Ectodermal cell (in vitro differentiated cells): ENCODE data around the gene E2F1. TPM values are rescaled to one million over a fixed set of nuclear protein-coding genes. Genes with fewer than 3 reads are reported as not detected.
A peak's percentile ranks its signal among the peaks of the same experiment; 100 is the strongest.

Experiments used
- H3K27ac ChIP-seq: 2 replicates; pipeline ENCODE4 v1.7.0; 2013; ENCODE audit warnings: mild to moderate bottlenecking, low read depth, low read length; ENCODE audit not compliant: insufficient read depth, poor library complexity, severe bottlenecking
- H3K27me3 ChIP-seq: 2 replicates; pipeline ENCODE4 v1.7.0; 2013; ENCODE audit warnings: mild to moderate bottlenecking, low read length; ENCODE audit not compliant: insufficient read depth, control insufficient read depth, poor library complexity, severe bottlenecking
- H3K36me3 ChIP-seq: one replicate; pipeline ENCODE4 v1.7.0; 2013; ENCODE audit warnings: low read length; ENCODE audit not compliant: control insufficient read depth, insufficient read depth
- H3K4me1 ChIP-seq: one replicate; pipeline ENCODE4 v1.7.0; 2013; ENCODE audit warnings: low read length; ENCODE audit not compliant: control insufficient read depth, insufficient read depth
- H3K4me3 ChIP-seq: 2 replicates; pipeline ENCODE4 v1.7.0; 2013; ENCODE audit warnings: low read depth, low read length, control low read depth; ENCODE audit not compliant: insufficient read depth
- H3K9me3 ChIP-seq: 2 replicates; pipeline ENCODE4 v1.7.0; 2013; ENCODE audit warnings: mild to moderate bottlenecking, low read length, moderate library complexity; ENCODE audit not compliant: control insufficient read depth
- WGBS, 2 experiments: methylation state at CpG; one replicate each; pipeline ENCODE4 v1.1.7; 2013; ENCODE audit warnings: missing lambda C conversion rate in 2 of 2; 5-methylcytosine and 5-hydroxymethylcytosine counted together
- polyA plus RNA-seq, 4 experiments: library from polyadenylated mRNA; stranded (reverse); fragments of 50-300 nt; gene quantifications; one replicate each; pipeline ENCODE4 v1.2.3, GENCODE V29; 2013

E2F1 gene, protein sequence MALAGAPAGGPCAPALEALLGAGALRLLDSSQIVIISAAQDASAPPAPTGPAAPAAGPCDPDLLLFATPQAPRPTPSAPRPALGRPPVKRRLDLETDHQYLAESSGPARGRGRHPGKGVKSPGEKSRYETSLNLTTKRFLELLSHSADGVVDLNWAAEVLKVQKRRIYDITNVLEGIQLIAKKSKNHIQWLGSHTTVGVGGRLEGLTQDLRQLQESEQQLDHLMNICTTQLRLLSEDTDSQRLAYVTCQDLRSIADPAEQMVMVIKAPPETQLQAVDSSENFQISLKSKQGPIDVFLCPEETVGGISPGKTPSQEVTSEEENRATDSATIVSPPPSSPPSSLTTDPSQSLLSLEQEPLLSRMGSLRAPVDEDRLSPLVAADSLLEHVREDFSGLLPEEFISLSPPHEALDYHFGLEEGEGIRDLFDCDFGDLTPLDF
- polyA plus RNA-seq (2013, experiment 1 of 4) = 32.8 TPM
- polyA plus RNA-seq (2013, experiment 2 of 4) = 37.6 TPM
- 26.5 TPM for polyA plus RNA-seq (2013, experiment 3 of 4)
- polyA plus RNA-seq (2013, experiment 4 of 4) = 27.6 TPM

GRCh38 chr20:33686100-33686983 lies at the start of gene E2F1:
E2F1 (minus strand) TSS chr20:33686385; CDS start chr20:33686264, 121 bp downstream.
- Histone ChIP-seq H3K27ac (peak within 1 kb of the TSS; percentile 65), H3K27me3 (no peaks in the 10 kb centered on the region), H3K36me3 (no peaks in the 10 kb centered on the region), H3K4me1 (peaks cover 10% of the 10 kb centered on the region), H3K4me3 (peak within 1 kb of the TSS; percentile 66), H3K9me3 (no peaks in the 10 kb centered on the region)
- 3% methylated on average over 101 of the region's 101 CpGs for WGBS, 2 experiments

GRCh38 chr20:33733654-33734576 lies 47.7 kb upstream of the E2F1 start:
- H3K27me3 ChIP-seq = no peaks in the 10 kb centered on the region
- 73 to 76% methylated on average over 6 of the region's 6 CpGs for WGBS, 2 experiments
- no peak overlapping the region for H3K4me3 ChIP-seq
- peak overlapping the region; percentile 16 for H3K27ac ChIP-seq
- H3K9me3 ChIP-seq = no peaks in the 10 kb centered on the region
- H3K36me3 ChIP-seq = no peaks in the 10 kb centered on the region
- peaks cover 4% of the 10 kb centered on the region for H3K4me1 ChIP-seq

DNA sequence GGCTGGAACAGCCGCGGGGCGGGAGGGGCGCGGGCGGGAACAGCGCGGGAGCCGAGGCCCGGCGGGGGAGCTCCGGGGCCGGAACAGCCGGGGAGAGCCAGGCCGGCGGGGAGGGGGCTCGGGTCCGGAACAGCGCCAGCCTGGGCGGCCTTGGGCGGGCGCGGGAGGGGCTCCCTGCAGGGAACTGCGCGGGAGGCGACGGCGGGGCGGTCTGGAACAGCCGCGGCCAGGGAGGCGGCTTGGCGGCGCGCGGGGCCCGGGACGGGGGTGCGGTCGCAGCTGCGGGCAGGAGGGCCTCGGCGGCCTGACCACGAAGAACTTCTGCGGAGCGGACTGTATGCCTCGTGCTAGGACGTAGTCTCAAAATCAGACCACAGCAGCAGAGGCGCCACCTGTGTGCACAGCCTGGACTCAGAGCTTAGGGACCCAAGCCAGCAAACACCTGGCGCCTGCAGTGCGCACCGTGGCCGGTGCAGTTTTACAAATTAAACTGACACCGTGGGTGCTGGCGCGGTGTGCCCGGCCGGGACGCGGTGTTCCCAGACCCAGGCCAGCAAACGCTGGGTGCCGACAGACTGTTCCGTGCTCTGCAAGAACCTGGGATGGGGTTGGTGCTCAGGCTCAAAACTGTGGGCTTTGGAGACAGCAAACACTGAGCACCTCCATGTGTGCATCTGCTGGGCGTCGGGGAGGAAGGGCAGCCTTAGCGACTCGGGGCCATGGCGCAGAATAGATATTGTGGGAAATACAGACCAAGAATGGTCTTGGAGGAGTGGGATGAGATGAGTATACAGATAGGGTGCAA lies 46.2 kb upstream of the E2F1 start:
- Histone ChIP-seq H3K36me3 (no peaks in the 10 kb centered on the region), H3K27ac (peak overlapping the region; percentile 74), H3K4me3 (peak overlapping the region; percentile 44), H3K9me3 (no peaks in the 10 kb centered on the region), H3K27me3 (no peaks in the 10 kb centered on the region), H3K4me1 (peaks cover 4% of the 10 kb centered on the region)
- 7% methylated on average over 68 of the region's 68 CpGs for WGBS, 2 experiments

- no peaks in the 10 kb centered on the region for H3K9me3 ChIP-seq
- no peaks in the 10 kb centered on the region for H3K36me3 ChIP-seq
- H3K4me3 ChIP-seq = peak within 1 kb of the TSS; percentile 44
- H3K27ac ChIP-seq = peak within 1 kb of the TSS; percentile 74
- H3K27me3 ChIP-seq = no peaks in the 10 kb centered on the region
- WGBS, 2 experiments = 7% methylated on average over 57 of the region's 57 CpGs
- peaks cover 4% of the 10 kb centered on the region for H3K4me1 ChIP-seq
These were observed 45.5 kb upstream of the E2F1 start, which contains the start of gene ZNF341 for GRCh38 chr20:33731693-33732165. ZNF341 (plus strand) TSS chr20:33731996; CDS start chr20:33732022, 26 bp downstream.

DNA sequence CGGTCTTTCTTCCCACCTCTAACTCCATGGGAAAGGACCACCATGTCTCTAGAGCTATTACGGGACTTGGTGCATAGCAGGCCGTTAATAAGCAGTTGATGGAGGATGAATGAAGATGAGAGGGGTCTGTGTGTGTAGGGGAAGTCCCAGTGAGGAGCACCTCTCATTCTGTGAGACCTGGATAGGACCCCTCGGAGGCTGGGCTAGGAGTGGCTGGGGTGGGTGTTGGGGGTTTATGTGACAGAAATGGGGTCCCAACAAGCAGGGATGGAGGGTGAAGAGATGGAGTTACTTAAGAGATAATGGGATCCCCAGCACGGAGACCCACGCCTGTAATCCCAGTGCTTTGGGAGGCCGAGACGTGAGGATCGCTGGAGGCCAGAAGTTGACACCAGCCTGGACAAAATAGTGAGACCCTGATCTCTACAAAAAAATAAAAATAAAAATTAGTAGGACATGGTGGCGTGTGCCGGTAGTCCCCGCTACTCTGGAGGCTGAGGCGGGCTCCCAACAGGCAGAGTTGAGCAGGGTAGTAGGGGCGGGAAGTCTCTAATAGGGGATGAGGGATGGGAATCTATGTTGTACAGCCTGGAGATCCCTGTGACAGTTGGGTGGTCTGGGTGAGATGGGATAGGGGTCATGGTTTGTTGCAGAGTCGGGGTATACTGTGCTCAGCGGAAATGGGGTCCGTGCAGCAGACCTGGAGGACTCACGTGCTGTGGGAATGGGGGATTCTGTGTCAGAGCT lies 44.9 kb upstream of the E2F1 start:
- Histone ChIP-seq H3K4me3 (peak overlapping the region; percentile 22), H3K27me3 (no peaks in the 10 kb centered on the region), H3K9me3 (no peaks in the 10 kb centered on the region), H3K36me3 (no peaks in the 10 kb centered on the region), H3K27ac (no peak overlapping the region), H3K4me1 (peaks cover 4% of the 10 kb centered on the region)
- WGBS, 2 experiments = 85% methylated on average over 18 of the region's 18 CpGs

GRCh38 chr20:33729101-33729500 lies 42.9 kb upstream of the E2F1 start:
- H3K27ac ChIP-seq = no peak overlapping the region
- H3K4me1 ChIP-seq = peaks cover 1% of the 10 kb centered on the region
- H3K4me3 ChIP-seq = no peak overlapping the region
- H3K36me3 ChIP-seq = no peaks in the 10 kb centered on the region
- no peaks in the 10 kb centered on the region for H3K27me3 ChIP-seq
- 85 to 89% methylated on average over 3 to 4 of the region's 4 CpGs for WGBS, 2 experiments
- H3K9me3 ChIP-seq = no peaks in the 10 kb centered on the region

GRCh38 chr20:33728463-33728862 lies 42.3 kb upstream of the E2F1 start:
- Histone ChIP-seq H3K9me3 (no peaks in the 10 kb centered on the region), H3K4me1 (no peaks in the 10 kb centered on the region), H3K27ac (no peak overlapping the region), H3K27me3 (no peaks in the 10 kb centered on the region), H3K4me3 (no peak overlapping the region), H3K36me3 (no peaks in the 10 kb centered on the region)
- WGBS, 2 experiments = 93 to 94% methylated on average over 2 of the region's 2 CpGs

- Histone ChIP-seq H3K4me1 (no peaks in the 10 kb centered on the region), H3K27me3 (no peaks in the 10 kb centered on the region), H3K36me3 (no peaks in the 10 kb centered on the region), H3K27ac (no peak overlapping the region), H3K9me3 (no peaks in the 10 kb centered on the region), H3K4me3 (no peak overlapping the region)
- 88 to 91% methylated on average over 3 of the region's 3 CpGs for WGBS, 2 experiments
These were observed 41.6 kb upstream of the E2F1 start for GRCh38 chr20:33727806-33728205.
